Measurements from ENCODE around the gene EIF3I.

The EIF3I gene

GRCh38 chr1:32221980-32222755 lies at the start of gene EIF3I, which contains the start of gene TMEM234 (continued):
- TF ChIP-seq ZBTB20 (tag by site-specific recombination; IDR thresholded peaks at IDR 0.05) (peak; percentile 40; the same call in 1 of the 2 replicates), WT1 (tag by site-specific recombination; IDR thresholded peaks at IDR 0.05) (no peak), ZNF610 (tag by site-specific recombination; IDR thresholded peaks at IDR 0.05; ENCODE audit: borderline replicate concordance) (no peak), ZFP41 (tag by site-specific recombination; IDR thresholded peaks at IDR 0.05; ENCODE audit: borderline replicate concordance) (no peak), ZFHX2 (tag by site-specific recombination; conservative IDR thresholded peaks at IDR 0.05) (peak; percentile 89), ZNF555 (tag by site-specific recombination; conservative IDR thresholded peaks at IDR 0.05) (no peak), ZNF843 (tag by site-specific recombination; IDR thresholded peaks at IDR 0.05) (no peak), ZNF645 (tag by site-specific recombination; IDR thresholded peaks at IDR 0.05) (no peak), ZSCAN5A (tag by site-specific recombination; IDR thresholded peaks at IDR 0.05) (no peak), ZNF791 (tag by site-specific recombination; IDR thresholded peaks at IDR 0.05) (no peak), ZNF174 (tag by site-specific recombination; IDR thresholded peaks at IDR 0.05) (no peak), BCL6B (tag by site-specific recombination; IDR thresholded peaks at IDR 0.05) (no peak), MYNN (tag by site-specific recombination; IDR thresholded peaks at IDR 0.05; ENCODE audit: borderline replicate concordance) (no peak), ZNF513 (tag by site-specific recombination; IDR thresholded peaks at IDR 0.05) (no peak), ZBTB11 (tag by site-specific recombination; conservative IDR thresholded peaks at IDR 0.05; ENCODE audit: low read depth) (peak; percentile 89), ZNF624 (tag by site-specific recombination; IDR thresholded peaks at IDR 0.05) (no peak), ZNF426 (tag by site-specific recombination; IDR thresholded peaks at IDR 0.05) (no peak), SP3 (tag by site-specific recombination; IDR thresholded peaks at IDR 0.05) (peak; percentile 90), ZNF114 (tag by site-specific recombination; IDR thresholded peaks at IDR 0.05) (no peak), ZNF449 (tag by site-specific recombination; IDR thresholded peaks at IDR 0.05) (no peak), ZNF266 (tag by site-specific recombination; IDR thresholded peaks at IDR 0.05; ENCODE audit: low read depth) (no peak), ZNF530 (tag by site-specific recombination; IDR thresholded peaks at IDR 0.05; ENCODE audit: low read depth) (no peak), ZNF292 (tag by site-specific recombination; IDR thresholded peaks at IDR 0.05; ENCODE audit: borderline replicate concordance, low read depth) (no peak), ZNF146 (tag by site-specific recombination; IDR thresholded peaks at IDR 0.05) (no peak), SETDB1 (IDR thresholded peaks at IDR 0.05; ENCODE audit: insufficient read length, low read length) (no peak), FEZF1 (tag by site-specific recombination; IDR thresholded peaks at IDR 0.05) (no peak), ATF2 (tag by site-specific recombination; IDR thresholded peaks at IDR 0.05; ENCODE audit: low read depth) (no peak), ZNF654 (tag by site-specific recombination; IDR thresholded peaks at IDR 0.05; ENCODE audit: low read depth) (no peak)

Data from HEK293 (cell line).